ENCODE data around the gene DMAC2L. TPM values are rescaled to one million over a fixed set of nuclear protein-coding genes. Genes with fewer than 3 reads are reported as not detected.
A peak's percentile ranks its signal among the peaks of the same experiment; 100 is the strongest.

DMAC2L gene
- total and polyA plus RNA-seq, 11 donors = 12.6 to 29.9 (median 22.8) TPM

DNA sequence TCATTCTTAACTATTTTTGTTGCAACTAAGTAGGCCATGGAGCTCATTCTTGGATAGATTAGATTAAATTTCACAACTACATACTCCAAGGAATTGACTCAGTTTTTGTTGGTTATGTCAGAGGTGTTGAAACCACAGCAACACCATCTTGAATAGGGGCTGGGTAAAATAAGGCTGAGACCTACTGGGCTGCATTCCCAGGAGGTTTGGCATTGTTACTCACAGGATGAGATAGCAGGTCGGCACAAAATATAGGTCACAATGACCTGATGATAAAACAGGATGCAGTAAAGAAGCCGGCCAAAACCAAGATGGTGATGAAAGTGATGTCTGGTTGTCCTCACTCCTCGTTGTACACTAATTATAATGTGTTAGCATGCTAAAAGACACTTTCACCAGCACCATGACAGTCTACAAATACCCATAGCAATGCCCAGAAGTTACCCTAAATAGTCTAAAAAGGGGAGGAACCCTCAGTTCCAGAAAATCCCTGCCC is 20.9 kb downstream of the DMAC2L start:
- TF ChIP-seq CTCF (IDR thresholded peaks at IDR 0.05) (no peak), POLR2A (IDR thresholded peaks at IDR 0.05) (no peak)
- no peak overlapping the region for H3K4me3 ChIP-seq
- H3K9me3 ChIP-seq = no peaks in the 10 kb centered on the region
- ATAC-seq (peak; percentile 63 to 91 (median 75)), DNase-seq (peak in 4 of 5 donors; percentile 47 to 79 (median 64))
- peaks cover 0 to 46% (median 34%) of the 10 kb centered on the region in 12 donors for H3K4me1 ChIP-seq
- peak overlapping the region in 6 of 12 donors; percentile 17 to 52 (median 33) for H3K27ac ChIP-seq
- H3K36me3 ChIP-seq = peaks cover 0 to 38% (median 16%) of the 10 kb centered on the region in 9 donors
- intact Hi-C loops (cut with DNase I) = no loop called here
- H3K27me3 ChIP-seq = no peaks in the 10 kb centered on the region
- WGBS, 4 donors = 11 to 15% (median 13%) methylated on average over 3 of the region's 3 CpGs

GRCh38 chr14:50334211-50334610 is 22.1 kb downstream of the DMAC2L start:
- H3K4me3 ChIP-seq = no peak overlapping the region
- no peaks in the 10 kb centered on the region for H3K27me3 ChIP-seq
- peak overlapping the region in 10 of 12 donors; percentile 20 to 87 (median 70) for H3K27ac ChIP-seq
- H3K4me1 ChIP-seq = peaks cover 0 to 46% (median 34%) of the 10 kb centered on the region in 12 donors
- ATAC-seq (no peak), DNase-seq (no peak)
- H3K9me3 ChIP-seq = no peaks in the 10 kb centered on the region
- H3K36me3 ChIP-seq = peaks cover 0 to 28% (median 13%) of the 10 kb centered on the region in 9 donors
- 94 to 96% (median 95%) methylated on average over 8 of the region's 8 CpGs for WGBS, 4 donors
- TF ChIP-seq POLR2A (IDR thresholded peaks at IDR 0.05) (no peak), CTCF (IDR thresholded peaks at IDR 0.05) (no peak)
- intact Hi-C loops (cut with DNase I) = no loop called here

GRCh38 chr14:50335389-50335788 is 23.3 kb downstream of the DMAC2L start:
- H3K27ac ChIP-seq = peak overlapping the region; percentile 59 to 87 (median 76)
- no peak for TF ChIP-seq POLR2A (IDR thresholded peaks at IDR 0.05)
- peak in 3 of 12 donors; percentile 5 to 17 (median 7) for TF ChIP-seq CTCF (IDR thresholded peaks at IDR 0.05)
- 25 to 38% (median 31%) methylated on average over 7 of the region's 7 CpGs for WGBS, 4 donors
- intact Hi-C loops (cut with DNase I) = loop anchor here in 1 of 10 donors (5.0 kb wide), 1 partner anchor 62 kb away; the partner anchor contains the start of gene CDKL1
- peaks cover 0 to 46% (median 34%) of the 10 kb centered on the region in 12 donors for H3K4me1 ChIP-seq
- ATAC-seq (peak; percentile 38 to 70 (median 56)), DNase-seq (peak in 4 of 5 donors; percentile 45 to 68 (median 53))
- H3K9me3 ChIP-seq = no peaks in the 10 kb centered on the region
- peaks cover 0 to 17% (median 2%) of the 10 kb centered on the region in 9 donors for H3K36me3 ChIP-seq
- no peaks in the 10 kb centered on the region for H3K27me3 ChIP-seq
- no peak overlapping the region for H3K4me3 ChIP-seq

- TF ChIP-seq CTCF (IDR thresholded peaks at IDR 0.05) (no peak), POLR2A (IDR thresholded peaks at IDR 0.05) (no peak)
- ATAC-seq (peak in 3 of 4 donors; percentile 42 to 82 (median 79)), DNase-seq (peak; percentile 44 to 74 (median 65))
- Histone ChIP-seq H3K4me1 (peaks cover 0 to 46% (median 34%) of the 10 kb centered on the region in 12 donors), H3K4me3 (peak overlapping the region in 4 of 12 donors; percentile 4 to 25 (median 15)), H3K27me3 (no peaks in the 10 kb centered on the region), H3K36me3 (peaks cover 0 to 13% (median 0%) of the 10 kb centered on the region in 9 donors), H3K27ac (peak overlapping the region; percentile 59 to 87 (median 76)), H3K9me3 (no peaks in the 10 kb centered on the region)
- intact Hi-C loops (cut with DNase I) = loop anchor here in 1 of 10 donors (5.0 kb wide), 1 partner anchor 61 kb away; the partner anchor contains the start of gene CDKL1
- 29 to 37% (median 31%) methylated on average over 7 of the region's 7 CpGs for WGBS, 4 donors
Measured at GRCh38 chr14:50335989-50336824, 24.1 kb downstream of the DMAC2L start.
